ENCODE measurements around the gene RARA.

Gene RARA

GRCh38 chr17:40290629-40291280 is 18.2 kb upstream of the RARA start:
- intact Hi-C loops (cut with DNase I; ENCODE audit: low total_unique reads): no loop called here
- Histone ChIP-seq H3K36me3 (no peaks in the 10 kb centered on the region), H3K27me3 (no peaks in the 10 kb centered on the region), H3K4me1 (peaks cover 0 to 10% (median 5%) of the 10 kb centered on the region in 4 donors), H3K4me3 (no peak overlapping the region), H3K27ac (no peak overlapping the region), H3K9me3 (no peaks in the 10 kb centered on the region)
- TF ChIP-seq, protein P1, sequence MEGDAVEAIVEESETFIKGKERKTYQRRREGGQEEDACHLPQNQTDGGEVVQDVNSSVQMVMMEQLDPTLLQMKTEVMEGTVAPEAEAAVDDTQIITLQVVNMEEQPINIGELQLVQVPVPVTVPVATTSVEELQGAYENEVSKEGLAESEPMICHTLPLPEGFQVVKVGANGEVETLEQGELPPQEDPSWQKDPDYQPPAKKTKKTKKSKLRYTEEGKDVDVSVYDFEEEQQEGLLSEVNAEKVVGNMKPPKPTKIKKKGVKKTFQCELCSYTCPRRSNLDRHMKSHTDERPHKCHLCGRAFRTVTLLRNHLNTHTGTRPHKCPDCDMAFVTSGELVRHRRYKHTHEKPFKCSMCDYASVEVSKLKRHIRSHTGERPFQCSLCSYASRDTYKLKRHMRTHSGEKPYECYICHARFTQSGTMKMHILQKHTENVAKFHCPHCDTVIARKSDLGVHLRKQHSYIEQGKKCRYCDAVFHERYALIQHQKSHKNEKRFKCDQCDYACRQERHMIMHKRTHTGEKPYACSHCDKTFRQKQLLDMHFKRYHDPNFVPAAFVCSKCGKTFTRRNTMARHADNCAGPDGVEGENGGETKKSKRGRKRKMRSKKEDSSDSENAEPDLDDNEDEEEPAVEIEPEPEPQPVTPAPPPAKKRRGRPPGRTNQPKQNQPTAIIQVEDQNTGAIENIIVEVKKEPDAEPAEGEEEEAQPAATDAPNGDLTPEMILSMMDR (IDR thresholded peaks at IDR 0.05): peak; percentile 54 to 55
- DNase-seq: peak in 1 of 2 donors; percentile 48

DNA sequence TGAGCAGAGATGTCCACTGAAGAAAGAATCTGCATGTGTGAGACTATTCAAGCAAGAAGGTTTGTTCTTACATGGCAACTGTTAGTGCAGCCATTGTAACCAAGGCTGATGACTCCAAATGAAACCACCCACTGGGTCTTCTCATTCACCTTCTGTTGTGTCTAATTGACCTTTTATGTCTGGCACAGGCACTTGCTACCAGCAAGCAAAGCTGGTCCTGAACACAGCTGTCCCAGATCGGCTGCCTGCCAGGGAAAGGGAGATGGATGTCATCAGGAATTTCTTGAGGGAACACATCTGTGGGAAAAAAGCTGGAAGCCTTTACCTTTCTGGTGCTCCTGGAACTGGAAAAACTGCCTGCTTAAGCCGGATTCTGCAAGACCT is 17.7 kb upstream of the RARA start:
- no peaks in the 10 kb centered on the region for H3K9me3 ChIP-seq
- intact Hi-C loops (cut with DNase I; ENCODE audit: low total_unique reads): no loop called here

GRCh38 chr17:40293363-40293762 is 15.6 kb upstream of the RARA start:
- intact Hi-C loops (cut with DNase I; ENCODE audit: low total_unique reads): no loop called here
- H3K4me3 ChIP-seq: no peak overlapping the region
- H3K27ac ChIP-seq: no peak overlapping the region
- H3K27me3 ChIP-seq: no peaks in the 10 kb centered on the region
- DNase-seq: peak in 1 of 2 donors; percentile 48
- H3K4me1 ChIP-seq: peaks cover 0 to 13% (median 2%) of the 10 kb centered on the region in 4 donors
- H3K9me3 ChIP-seq: no peaks in the 10 kb centered on the region
- no peaks in the 10 kb centered on the region for H3K36me3 ChIP-seq
- TF ChIP-seq, protein P1 (IDR thresholded peaks at IDR 0.05): no peak

More for the DNA sequence above, 17.7 kb upstream of the RARA start:
- DNase-seq: no peak
- Histone ChIP-seq H3K27me3 (no peaks in the 10 kb centered on the region), H3K36me3 (no peaks in the 10 kb centered on the region), H3K27ac (no peak overlapping the region), H3K4me1 (peaks cover 0 to 10% (median 5%) of the 10 kb centered on the region in 4 donors), H3K4me3 (no peak overlapping the region)
- TF ChIP-seq, protein P1 (IDR thresholded peaks at IDR 0.05): no peak

- Histone ChIP-seq H3K4me1 (peaks cover 0 to 27% (median 7%) of the 10 kb centered on the region in 4 donors), H3K4me3 (no peak overlapping the region), H3K27me3 (no peaks in the 10 kb centered on the region), H3K27ac (no peak overlapping the region), H3K36me3 (no peaks in the 10 kb centered on the region), H3K9me3 (no peaks in the 10 kb centered on the region)
- no peak for DNase-seq
- intact Hi-C loops (cut with DNase I; ENCODE audit: low total_unique reads): loop anchor here (5.0 kb wide), 1 partner anchor 93 kb away; no protein-coding TSS in a partner anchor
- TF ChIP-seq, protein P1 (IDR thresholded peaks at IDR 0.05): no peak
Observed at GRCh38 chr17:40295488-40296436, 13.2 kb upstream of the RARA start.

GRCh38 chr17:40297511-40297910 is 11.5 kb upstream of the RARA start:
- no peaks in the 10 kb centered on the region for H3K36me3 ChIP-seq
- H3K4me1 ChIP-seq: peaks cover 0 to 27% (median 7%) of the 10 kb centered on the region in 4 donors
- H3K27me3 ChIP-seq: no peaks in the 10 kb centered on the region
- no peaks in the 10 kb centered on the region for H3K9me3 ChIP-seq
- DNase-seq: no peak
- no peak overlapping the region for H3K27ac ChIP-seq
- no peak overlapping the region for H3K4me3 ChIP-seq
- intact Hi-C loops (cut with DNase I; ENCODE audit: low total_unique reads): loop anchor here (5.0 kb wide), 1 partner anchor 95 kb away; no protein-coding TSS in a partner anchor
- TF ChIP-seq, protein P1 (IDR thresholded peaks at IDR 0.05): no peak

Data from tibial artery (tissue), 4 donors.